ENCODE data around the gene KRTAP4-6. TPM values are rescaled to one million over a fixed set of nuclear protein-coding genes. Genes with fewer than 3 reads are reported as not detected.
"Not testable (repeated sequence)": the region's sequence is repeated elsewhere in the genome, so short reads cannot be mapped to it uniquely, and the experiment has no call there.

The KRTAP4-6 gene
- total RNA-seq, 4 donors from 2014 or later, result not detected

GRCh38 chr17:41168121-41168520 lies 27.8 kb upstream of the KRTAP4-6 start, which contains the start of gene KRTAP4-3:
Gene KRTAP4-3, minus strand, starts transcription at chr17:41168221. Its CDS starts 49 bp downstream, at chr17:41168172.
- Histone ChIP-seq H3K4me3 (no peak within 1 kb of the TSS), H3K4me1 (no peaks in the 10 kb centered on the region), H3K9me3 (no peaks in the 10 kb centered on the region), H3K36me3 (no peaks in the 10 kb centered on the region), H3K27me3 (no peaks in the 10 kb centered on the region), H3K27ac (no peak within 1 kb of the TSS)
- TF ChIP-seq POLR2A (IDR thresholded peaks at IDR 0.05) (no peak), CTCF (IDR thresholded peaks at IDR 0.05) (no peak)
- DNase-seq, result no peak

- Histone ChIP-seq H3K27ac (no peak overlapping the region), H3K36me3 (no peaks in the 10 kb centered on the region), H3K27me3 (no peaks in the 10 kb centered on the region), H3K9me3 (no peaks in the 10 kb centered on the region), H3K4me3 (no peak overlapping the region), H3K4me1 (no peaks in the 10 kb centered on the region)
- TF ChIP-seq POLR2A (IDR thresholded peaks at IDR 0.05) (no peak), CTCF (IDR thresholded peaks at IDR 0.05) (no peak)
- DNase-seq, result no peak
Measured at GRCh38 chr17:41167561-41167960, 27.2 kb upstream of the KRTAP4-6 start.

- no peaks in the 10 kb centered on the region for H3K36me3 ChIP-seq
- H3K4me3 ChIP-seq, result no peak overlapping the region
- no peak overlapping the region for H3K27ac ChIP-seq
- TF ChIP-seq CTCF (IDR thresholded peaks at IDR 0.05) (no peak), POLR2A (IDR thresholded peaks at IDR 0.05) (no peak)
- H3K9me3 ChIP-seq, result no peaks in the 10 kb centered on the region
- DNase-seq, result no peak
- no peaks in the 10 kb centered on the region for H3K4me1 ChIP-seq
- no peaks in the 10 kb centered on the region for H3K27me3 ChIP-seq
Measured at GRCh38 chr17:41163828-41164227, 23.5 kb upstream of the KRTAP4-6 start.

- no peak within 1 kb of the TSS for H3K4me3 ChIP-seq
- DNase-seq, result no peak
- H3K4me1 ChIP-seq, result no peaks in the 10 kb centered on the region
- H3K9me3 ChIP-seq, result no peaks in the 10 kb centered on the region
- no peaks in the 10 kb centered on the region for H3K36me3 ChIP-seq
- no peak within 1 kb of the TSS for H3K27ac ChIP-seq
- TF ChIP-seq POLR2A (IDR thresholded peaks at IDR 0.05), result no peak
- TF ChIP-seq CTCF (IDR thresholded peaks at IDR 0.05), result no peak
- H3K27me3 ChIP-seq, result no peaks in the 10 kb centered on the region
Measured at GRCh38 chr17:41160648-41161047, 20.3 kb upstream of the KRTAP4-6 start, which contains the start of gene KRTAP4-4. Gene KRTAP4-4, minus strand, starts transcription at chr17:41160748. Its CDS starts 57 bp downstream, at chr17:41160691.

DNA sequence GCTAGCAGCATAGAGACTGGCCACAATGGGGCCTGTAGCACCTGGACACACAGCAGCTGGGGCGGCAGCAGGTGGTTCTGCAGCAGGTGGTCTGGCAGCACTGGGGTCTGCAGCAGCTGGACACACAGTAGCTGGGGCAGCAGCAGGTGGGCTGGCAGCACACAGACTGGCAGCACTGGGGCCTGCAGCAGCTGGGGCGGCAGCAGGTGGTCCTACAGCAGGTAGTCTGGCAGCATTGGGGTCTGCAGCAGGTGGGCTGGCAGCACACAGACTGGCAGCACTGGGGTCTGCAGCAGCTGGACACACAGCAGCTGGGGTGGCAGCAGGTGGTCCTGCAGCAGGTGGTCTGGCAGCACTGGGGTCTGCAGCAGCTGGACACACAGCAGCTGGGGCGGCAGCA lies 19.8 kb upstream of the KRTAP4-6 start:
- H3K27ac ChIP-seq, H3K9me3 ChIP-seq, H3K4me3 ChIP-seq, DNase-seq, H3K36me3 ChIP-seq, H3K4me1 ChIP-seq, H3K27me3 ChIP-seq: not testable (repeated sequence)

- no peaks in the 10 kb centered on the region for H3K36me3 ChIP-seq
- no peak for DNase-seq
- no peaks in the 10 kb centered on the region for H3K9me3 ChIP-seq
- H3K27ac ChIP-seq, result no peak overlapping the region
- TF ChIP-seq POLR2A (IDR thresholded peaks at IDR 0.05), result no peak
- no peak for TF ChIP-seq CTCF (IDR thresholded peaks at IDR 0.05)
- H3K4me3 ChIP-seq, result no peak overlapping the region
- H3K27me3 ChIP-seq, result no peaks in the 10 kb centered on the region
- H3K4me1 ChIP-seq, result no peaks in the 10 kb centered on the region
Measured at GRCh38 chr17:41153856-41154255, 13.5 kb upstream of the KRTAP4-6 start.
